HepG2 (cell line): ENCODE results near the gene ESYT1. TPM values are rescaled to one million over a fixed set of nuclear protein-coding genes. Genes with fewer than 3 reads are reported as not detected.

ENCODE experiments used
- ARNTL ChIP-seq: sonication (generic); formaldehyde crosslinking; IDR thresholded peaks from 2 replicates; pipeline ENCODE4 v1.4.0; 2020; ENCODE audit warnings: mild to moderate bottlenecking, missing genetic modification reagents
- ATAD3A ChIP-seq: sonication (generic); formaldehyde crosslinking; IDR thresholded peaks from 2 replicates; pipeline ENCODE4 v1.4.0; 2020; ENCODE audit warnings: missing genetic modification reagents
- FOXO1 ChIP-seq: sonication (generic); formaldehyde crosslinking; IDR thresholded peaks from 2 replicates; pipeline ENCODE4 v1.4.0; 2020; ENCODE audit warnings: missing genetic modification reagents
- HDAC2 ChIP-seq: sonication (generic); formaldehyde crosslinking; IDR thresholded peaks from 2 replicates; pipeline ENCODE4 v1.4.0; 2020; ENCODE audit warnings: missing genetic modification reagents
- IKZF1 ChIP-seq: fragments of 450-650 bp; IDR thresholded peaks from 2 replicates; pipeline ENCODE4 v1.7.1; 2016
- MATR3 ChIP-seq: sonication (generic); formaldehyde crosslinking; IDR thresholded peaks from 2 replicates; pipeline ENCODE4 v1.4.0; 2020; ENCODE audit warnings: missing genetic modification reagents
- NCOA5 ChIP-seq: sonication (generic); formaldehyde crosslinking; IDR thresholded peaks from 2 replicates; pipeline ENCODE4 v1.4.0; 2020; ENCODE audit warnings: missing genetic modification reagents
- NCOR1 ChIP-seq: fragments of 200-600 bp; sonication (generic); IDR thresholded peaks from 2 replicates; pipeline ENCODE4 v1.7.0; 2017; ENCODE audit warnings: antibody characterized with exemption, low read length, borderline replicate concordance
- NR3C1 ChIP-seq: sonication (generic); formaldehyde crosslinking; IDR thresholded peaks from 2 replicates; pipeline ENCODE4 v1.4.0; 2020; ENCODE audit warnings: missing genetic modification reagents
- ONECUT2 ChIP-seq: sonication (generic); formaldehyde crosslinking; IDR thresholded peaks from 2 replicates; pipeline ENCODE4 v1.4.0; 2020; ENCODE audit warnings: missing genetic modification reagents
- RBFOX2 ChIP-seq: fragments of 200-400 bp; formaldehyde crosslinking; IDR thresholded peaks from 2 replicates; pipeline ENCODE4 v1.6.1; 2017; ENCODE audit warnings: low read depth, mild to moderate bottlenecking, low read length
- REPIN1 ChIP-seq: sonication (generic); formaldehyde crosslinking; IDR thresholded peaks from 2 replicates; pipeline ENCODE4 v1.8.0; 2022; ENCODE audit warnings: missing genetic modification reagents, low read depth, mild to moderate bottlenecking, borderline replicate concordance
- SIN3A ChIP-seq: IDR thresholded peaks from 2 replicates; pipeline ENCODE4 v1.6.1; 2011; ENCODE audit warnings: low read depth, mild to moderate bottlenecking, control low read depth, low read length, borderline replicate concordance
- SOX6 ChIP-seq, 2 experiments: fragments of 450-650 bp in 1 of 2; sonication (generic) in 1 of 2; formaldehyde crosslinking in 1 of 2; IDR thresholded peaks; 2 replicates each; pipeline versions ENCODE4 v1.4.0 to v1.6.1; 2017 to 2020; ENCODE audit warnings: antibody characterized with exemption in 1 of 2, mild to moderate bottlenecking in 1 of 2, missing genetic modification reagents in 1 of 2
- STAG1 ChIP-seq: sonication (generic); formaldehyde crosslinking; IDR thresholded peaks from 2 replicates; pipeline ENCODE4 v1.4.0; 2020; ENCODE audit warnings: missing genetic modification reagents
- TARDBP ChIP-seq: sonication (generic); formaldehyde crosslinking; IDR thresholded peaks from 2 replicates; pipeline ENCODE4 v1.8.0; 2022; ENCODE audit warnings: mild to moderate bottlenecking, missing genetic modification reagents
- TGIF2 ChIP-seq: IDR thresholded peaks from 2 replicates; pipeline ENCODE4 v1.6.1; 2016; ENCODE audit warnings: control low read depth, missing compliant biosample characterization
- TP53 ChIP-seq: sonication (generic); formaldehyde crosslinking; conservative IDR thresholded peaks from 2 replicates; pipeline ENCODE4 v1.4.0; 2020; ENCODE audit warnings: missing genetic modification reagents
- ZNF274 ChIP-seq: sonication (generic); formaldehyde crosslinking; IDR thresholded peaks from 2 replicates; pipeline ENCODE4 v1.5.1; 2020; ENCODE audit warnings: mild to moderate bottlenecking, missing genetic modification reagents
- ZNF546 ChIP-seq: sonication (generic); formaldehyde crosslinking; conservative IDR thresholded peaks from 2 replicates; pipeline ENCODE4 v1.8.1; 2023; ENCODE audit warnings: mild to moderate bottlenecking, missing genetic modification reagents
- ZNF564 ChIP-seq: sonication (generic); formaldehyde crosslinking; IDR thresholded peaks from 2 replicates; pipeline ENCODE4 v1.8.1; 2023; ENCODE audit warnings: mild to moderate bottlenecking, missing genetic modification reagents
- ZNF7 ChIP-seq: IDR thresholded peaks from 2 replicates; pipeline ENCODE4 v1.6.1; 2016; ENCODE audit warnings: missing biosample characterization, missing genetic modification reagents
- ZNF737 ChIP-seq: sonication (generic); formaldehyde crosslinking; IDR thresholded peaks from 2 replicates; pipeline ENCODE4 v1.5.0; 2020; ENCODE audit warnings: missing genetic modification reagents, mild to moderate bottlenecking, borderline replicate concordance
- ZNF746 ChIP-seq: sonication (generic); formaldehyde crosslinking; IDR thresholded peaks from 2 replicates; pipeline ENCODE4 v1.8.0; 2022; ENCODE audit warnings: mild to moderate bottlenecking, missing genetic modification reagents
- ZNF883 ChIP-seq: sonication (generic); formaldehyde crosslinking; IDR thresholded peaks from 2 replicates; pipeline ENCODE4 v1.5.1; 2020; ENCODE audit warnings: mild to moderate bottlenecking, missing genetic modification reagents; ENCODE audit errors: not compliant biosample characterization
- ZNF891 ChIP-seq: sonication (generic); formaldehyde crosslinking; IDR thresholded peaks from 2 replicates; pipeline ENCODE4 v1.5.0; 2020; ENCODE audit warnings: mild to moderate bottlenecking, missing genetic modification reagents
- polyA plus RNA-seq, 8 experiments: library from polyadenylated mRNA; depleted of rRNA in 3 of 8; stranded (reverse) in 7 of 8; unstranded in 1 of 8; fragments of >200 nt; fragmentation: Illumina TruSeq in 4 of 8; extraction: Trizol in 4 of 8; gene quantifications; 2 replicates each; pipeline versions ENCODE4 v1.2.1 to v1.2.3, GENCODE V29; 2011 to 2016; ENCODE audit warnings: low read depth in 4 of 8, missing spikeins in 1 of 8, mixed read lengths in 1 of 8; ENCODE audit not compliant: insufficient read depth in 1 of 8
- total RNA-seq, 5 experiments: library from RNA; depleted of rRNA; stranded (reverse); fragments of >200 nt; fragmentation: Illumina TruSeq; extraction: Trizol; gene quantifications; 2 replicates each; pipeline ENCODE4 v1.2.3, GENCODE V29; 2016; ENCODE audit warnings: low read depth in 1 of 5
- TF ChIP-seq, protein P1 (sequence below): sonication (generic); formaldehyde crosslinking; IDR thresholded peaks from 2 replicates; pipeline ENCODE4 v1.4.0; 2020; ENCODE audit warnings: missing genetic modification reagents
- TF ChIP-seq, protein P2 (sequence below): sonication (generic); formaldehyde crosslinking; IDR thresholded peaks from 2 replicates; pipeline ENCODE4 v1.8.0; 2022; ENCODE audit warnings: missing genetic modification reagents, mild to moderate bottlenecking, inconsistent platforms, borderline replicate concordance

The ESYT1 gene
- total and polyA plus RNA-seq, 2 of the 13 experiments (the other 11 are each of a cell fraction or from before 2014, with no cell fraction given), result 66.9 to 71.0 TPM

DNA sequence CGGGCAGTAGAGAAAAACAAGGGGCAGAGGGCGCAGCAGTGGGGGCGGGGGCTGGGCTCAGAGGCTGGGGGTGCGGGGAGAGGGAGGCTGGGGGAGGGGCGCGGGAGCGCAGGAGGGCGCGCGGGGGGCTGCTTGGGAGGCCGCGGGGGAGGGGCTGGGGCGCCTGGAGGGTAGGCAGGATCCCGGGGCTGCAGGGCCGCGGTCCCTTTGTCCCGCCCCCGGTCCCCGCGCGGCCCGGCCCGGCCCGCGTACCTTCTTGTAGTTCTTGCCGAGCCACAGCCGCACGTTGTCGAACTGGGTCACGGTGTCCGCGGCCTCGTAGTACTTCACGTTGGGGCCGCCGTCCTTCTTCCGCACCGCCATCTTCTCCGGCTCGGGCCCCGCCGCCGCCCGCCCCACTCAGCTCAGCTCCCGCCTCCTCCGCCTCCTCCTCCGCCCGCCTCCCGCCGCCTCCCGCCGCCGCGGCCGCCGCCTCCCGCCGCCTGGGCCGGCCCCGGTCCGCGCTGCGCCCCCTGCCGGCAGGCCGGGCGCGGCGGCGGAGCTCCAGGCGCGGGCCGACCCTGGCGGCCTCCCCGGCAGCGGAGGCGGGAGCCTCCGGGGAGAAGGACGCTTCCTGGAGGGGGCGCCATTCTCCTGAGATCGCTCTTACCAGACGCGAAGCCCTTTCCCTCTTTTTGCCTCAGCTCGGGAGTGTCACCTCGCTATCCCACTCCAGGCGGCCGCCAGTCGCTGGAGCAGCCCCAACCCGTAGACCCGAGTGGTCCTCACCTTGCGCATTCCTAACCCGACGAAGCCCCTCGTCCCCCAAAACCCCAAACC, 61.2 kb downstream of the ESYT1 start, which contains the start of gene SMARCC2 (continued):
- TF ChIP-seq IKZF1, result no peak
- TF ChIP-seq ATAD3A, result no peak
- no peak for TF ChIP-seq NCOA5 (CRISPR knock-in tag)
- no peak for TF ChIP-seq TGIF2
- TF ChIP-seq ARNTL (CRISPR knock-in tag), result no peak
- no peak for TF ChIP-seq NR3C1 (CRISPR knock-in tag)
- TF ChIP-seq ZNF274 (CRISPR knock-in tag), result no peak
- TF ChIP-seq SOX6 (IDR thresholded peaks at IDR 0.05), result no peak
- TF ChIP-seq SOX6 (CRISPR knock-in tag; IDR thresholded peaks at IDR 0.05), result no peak
- no peak for TF ChIP-seq ZNF7 (CRISPR knock-in tag)
- no peak for TF ChIP-seq ZNF883
- TF ChIP-seq TARDBP (CRISPR knock-in tag), result no peak
- TF ChIP-seq NCOR1, result no peak
- TF ChIP-seq ZNF564, result no peak
- peak; percentile 48; the same call in 1 of the 2 replicates for TF ChIP-seq SIN3A
- peak; percentile 51 for TF ChIP-seq STAG1 (CRISPR knock-in tag)
- TF ChIP-seq MATR3 (CRISPR knock-in tag), result no peak
- TF ChIP-seq HDAC2 (CRISPR knock-in tag), result peak; percentile 34; the same call in 1 of the 2 replicates
- no peak for TF ChIP-seq ZNF546 (CRISPR knock-in tag)
- 0 out of 2 replicates have a peak, but pooled peaks have one; percentile 29 for TF ChIP-seq ZNF891 (CRISPR knock-in tag)
- peak; percentile 69 for TF ChIP-seq RBFOX2
- no peak for TF ChIP-seq ZNF737
- TF ChIP-seq ZNF746, result peak; percentile 48; the same call in 1 of the 2 replicates
- TF ChIP-seq FOXO1 (CRISPR knock-in tag), result peak; percentile 26; the same call in 1 of the 2 replicates
- TF ChIP-seq, protein P1, sequence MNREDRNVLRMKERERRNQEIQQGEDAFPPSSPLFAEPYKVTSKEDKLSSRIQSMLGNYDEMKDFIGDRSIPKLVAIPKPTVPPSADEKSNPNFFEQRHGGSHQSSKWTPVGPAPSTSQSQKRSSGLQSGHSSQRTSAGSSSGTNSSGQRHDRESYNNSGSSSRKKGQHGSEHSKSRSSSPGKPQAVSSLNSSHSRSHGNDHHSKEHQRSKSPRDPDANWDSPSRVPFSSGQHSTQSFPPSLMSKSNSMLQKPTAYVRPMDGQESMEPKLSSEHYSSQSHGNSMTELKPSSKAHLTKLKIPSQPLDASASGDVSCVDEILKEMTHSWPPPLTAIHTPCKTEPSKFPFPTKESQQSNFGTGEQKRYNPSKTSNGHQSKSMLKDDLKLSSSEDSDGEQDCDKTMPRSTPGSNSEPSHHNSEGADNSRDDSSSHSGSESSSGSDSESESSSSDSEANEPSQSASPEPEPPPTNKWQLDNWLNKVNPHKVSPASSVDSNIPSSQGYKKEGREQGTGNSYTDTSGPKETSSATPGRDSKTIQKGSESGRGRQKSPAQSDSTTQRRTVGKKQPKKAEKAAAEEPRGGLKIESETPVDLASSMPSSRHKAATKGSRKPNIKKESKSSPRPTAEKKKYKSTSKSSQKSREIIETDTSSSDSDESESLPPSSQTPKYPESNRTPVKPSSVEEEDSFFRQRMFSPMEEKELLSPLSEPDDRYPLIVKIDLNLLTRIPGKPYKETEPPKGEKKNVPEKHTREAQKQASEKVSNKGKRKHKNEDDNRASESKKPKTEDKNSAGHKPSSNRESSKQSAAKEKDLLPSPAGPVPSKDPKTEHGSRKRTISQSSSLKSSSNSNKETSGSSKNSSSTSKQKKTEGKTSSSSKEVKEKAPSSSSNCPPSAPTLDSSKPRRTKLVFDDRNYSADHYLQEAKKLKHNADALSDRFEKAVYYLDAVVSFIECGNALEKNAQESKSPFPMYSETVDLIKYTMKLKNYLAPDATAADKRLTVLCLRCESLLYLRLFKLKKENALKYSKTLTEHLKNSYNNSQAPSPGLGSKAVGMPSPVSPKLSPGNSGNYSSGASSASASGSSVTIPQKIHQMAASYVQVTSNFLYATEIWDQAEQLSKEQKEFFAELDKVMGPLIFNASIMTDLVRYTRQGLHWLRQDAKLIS (CRISPR knock-in tag), result no peak
- no peak for TF ChIP-seq REPIN1
- TF ChIP-seq ONECUT2, result no peak
- TF ChIP-seq, protein P2, sequence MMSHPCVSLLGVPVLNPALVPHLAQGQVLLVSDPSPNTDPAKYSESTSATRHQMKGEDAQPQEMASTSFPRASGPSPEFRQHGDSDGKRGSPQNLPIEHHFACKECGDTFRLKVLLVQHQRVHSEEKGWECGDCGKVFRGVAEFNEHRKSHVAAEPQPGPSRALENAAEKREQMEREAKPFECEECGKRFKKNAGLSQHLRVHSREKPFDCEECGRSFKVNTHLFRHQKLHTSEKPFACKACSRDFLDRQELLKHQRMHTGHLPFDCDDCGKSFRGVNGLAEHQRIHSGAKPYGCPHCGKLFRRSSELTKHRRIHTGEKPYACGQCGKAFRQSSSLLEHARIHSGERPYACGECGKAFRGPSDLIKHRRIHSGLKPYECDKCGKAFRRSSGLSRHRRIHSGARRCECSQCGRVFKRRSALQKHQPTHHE (CRISPR knock-in tag), result 0 out of 2 replicates have a peak, but pooled peaks have one; percentile 6
- no peak for TF ChIP-seq TP53
